NCI-H748 (cell line): ENCODE data around the gene OBSCN.

ENCODE experiments used
- DNase-seq: peaks from one replicate; lab custom pipeline; 2025; ENCODE audit not compliant: unreplicated experiment; lab: John Stamatoyannopoulos, UW

OBSCN gene

GRCh38 chr1:228374711-228375577 lies 167.1 kb downstream of the OBSCN start:
- no peak for DNase-seq

- DNase-seq: no peak
These were observed 167.9 kb downstream of the OBSCN start for GRCh38 chr1:228375578-228376261.

- no peak for DNase-seq
These were observed 168.4 kb downstream of the OBSCN start for GRCh38 chr1:228376262-228376628.

- no peak for DNase-seq
These were observed 169.1 kb downstream of the OBSCN start for GRCh38 chr1:228376651-228377631.

- peak; percentile 1 for DNase-seq
These were observed 169.8 kb downstream of the OBSCN start for GRCh38 chr1:228377664-228378089.

- peak; percentile 88 for DNase-seq
These were observed 170.4 kb downstream of the OBSCN start for GRCh38 chr1:228378090-228378872.

- DNase-seq: peak; percentile 51
These were observed 171.1 kb downstream of the OBSCN start for GRCh38 chr1:228378873-228379460.

- no peak for DNase-seq
These were observed 171.8 kb downstream of the OBSCN start for GRCh38 chr1:228379666-228380065.

- DNase-seq: no peak
These were observed 173.5 kb downstream of the OBSCN start for GRCh38 chr1:228381356-228381755.

GRCh38 chr1:228383773-228384172 lies 175.9 kb downstream of the OBSCN start:
- DNase-seq: no peak

- DNase-seq: no peak
These were observed 177.4 kb downstream of the OBSCN start for GRCh38 chr1:228385232-228385631.

GRCh38 chr1:228387321-228387720 lies 179.5 kb downstream of the OBSCN start:
- no peak for DNase-seq

GRCh38 chr1:228390649-228391048 lies 182.8 kb downstream of the OBSCN start:
- DNase-seq: no peak

GRCh38 chr1:228391411-228392020 lies 183.7 kb downstream of the OBSCN start:
- DNase-seq: no peak

GRCh38 chr1:228392111-228392936 lies 184.5 kb downstream of the OBSCN start:
- DNase-seq: no peak

- DNase-seq: no peak
These were observed 185.4 kb downstream of the OBSCN start for GRCh38 chr1:228393268-228393701.

GRCh38 chr1:228393811-228394570 lies 186.1 kb downstream of the OBSCN start:
- DNase-seq: no peak
